CD4-positive, alpha-beta T cell treated with Interleukin-10 for 1 hour (primary cell): ENCODE data around the gene USF1.
"Not testable (repeated sequence)": the region's sequence is repeated elsewhere in the genome, so short reads cannot be mapped to it uniquely, and the experiment has no call there.

Experiments
- DNase-seq: peaks from one replicate; pipeline ENCODE4 v3.0.0-alpha.2; 2020

USF1 gene

GRCh38 chr1:161018631-161018930, 27.2 kb downstream of the USF1 start:
- no peak for DNase-seq

- no peak for DNase-seq
These were observed 27.8 kb downstream of the USF1 start for GRCh38 chr1:161017756-161018630.

- not testable (repeated sequence) for DNase-seq
These were observed 28.6 kb downstream of the USF1 start for GRCh38 chr1:161017181-161017580.

- DNase-seq, result not testable (repeated sequence)
These were observed 29.1 kb downstream of the USF1 start for GRCh38 chr1:161016683-161017082.

GRCh38 chr1:161013488-161014230, 32.1 kb downstream of the USF1 start:
- peak; percentile 76 for DNase-seq

GRCh38 chr1:161013131-161013487, 32.7 kb downstream of the USF1 start:
- no peak for DNase-seq

- no peak for DNase-seq
These were observed 33.4 kb downstream of the USF1 start for GRCh38 chr1:161012420-161012819.

GRCh38 chr1:161009602-161010211, 36.1 kb downstream of the USF1 start:
- no peak for DNase-seq

GRCh38 chr1:161008869-161009510, 36.8 kb downstream of the USF1 start:
- no peak for DNase-seq

- DNase-seq, result no peak
These were observed 38.4 kb downstream of the USF1 start for GRCh38 chr1:161007369-161007768.

- no peak for DNase-seq
These were observed 39.2 kb downstream of the USF1 start for GRCh38 chr1:161006563-161006962.

GRCh38 chr1:161001525-161001924, 44.3 kb downstream of the USF1 start:
- no peak for DNase-seq

GRCh38 chr1:161000736-161001480, 44.9 kb downstream of the USF1 start:
- no peak for DNase-seq

- DNase-seq, result no peak
These were observed 46.4 kb downstream of the USF1 start for GRCh38 chr1:160999376-160999775.

- DNase-seq, result peak; percentile 60
These were observed 48.3 kb downstream of the USF1 start for GRCh38 chr1:160997323-160998038.

- DNase-seq, result no peak
These were observed 49.6 kb downstream of the USF1 start for GRCh38 chr1:160996178-160996577.

GRCh38 chr1:160993544-160994193, 52.1 kb downstream of the USF1 start:
- peak; percentile 30 for DNase-seq

- not testable (repeated sequence) for DNase-seq
These were observed 53.7 kb downstream of the USF1 start for GRCh38 chr1:160992036-160992435.
